Hepatocyte (in vitro differentiated cells): Measurements from ENCODE around the gene TRMT2A. TPM values are rescaled to one million over a fixed set of nuclear protein-coding genes. Genes with fewer than 3 reads are reported as not detected.

Experiments
- DNase-seq: peaks from one replicate; pipeline ENCODE4 v3.0.0-alpha.2; 2016; ENCODE audit warnings: low spot score
- H2AFZ ChIP-seq: fragments of 200-600 bp; sonication (generic); 2 replicates; pipeline ENCODE4 v1.6.0; 2016; ENCODE audit warnings: antibody characterized with exemption, mild to moderate bottlenecking
- H3K27ac ChIP-seq: fragments of 200-600 bp; sonication (generic); 2 replicates; pipeline ENCODE4 v1.5.1; 2016; ENCODE audit warnings: mild to moderate bottlenecking
- H3K27me3 ChIP-seq: fragments of 200-600 bp; sonication (generic); 2 replicates; pipeline ENCODE4 v1.6.1; 2016
- H3K36me3 ChIP-seq: fragments of 200-600 bp; sonication (generic); replicated peaks from 2 replicates; pipeline ENCODE4 v1.5.1; 2016; ENCODE audit warnings: low read depth; ENCODE audit not compliant: insufficient read depth
- H3K4me1 ChIP-seq: fragments of 200-600 bp; sonication (generic); 2 replicates; pipeline ENCODE4 v1.5.1; 2016; ENCODE audit warnings: mild to moderate bottlenecking, moderate library complexity; ENCODE audit not compliant: insufficient read depth
- H3K4me2 ChIP-seq: fragments of 200-600 bp; sonication (generic); 2 replicates; pipeline ENCODE4 v1.6.0; 2016
- H3K4me3 ChIP-seq: fragments of 200-600 bp; sonication (generic); 2 replicates; pipeline ENCODE4 v1.5.1; 2016; ENCODE audit warnings: mild to moderate bottlenecking
- H3K79me2 ChIP-seq: fragments of 200-600 bp; sonication (generic); 2 replicates; pipeline ENCODE4 v1.6.0; 2017; ENCODE audit warnings: mild to moderate bottlenecking
- H3K9me2 ChIP-seq: fragments of 200-600 bp; sonication (generic); replicated peaks from 2 replicates; pipeline ENCODE4 v1.6.0; 2017; ENCODE audit warnings: mild to moderate bottlenecking; ENCODE audit not compliant: insufficient read depth
- H3K9me3 ChIP-seq: fragments of 200-600 bp; sonication (generic); 2 replicates; pipeline ENCODE4 v1.5.1; 2016; ENCODE audit warnings: low read depth, mild to moderate bottlenecking
- H4K20me1 ChIP-seq: fragments of 200-600 bp; sonication (generic); 2 replicates; pipeline ENCODE4 v1.6.0; 2016; ENCODE audit warnings: mild to moderate bottlenecking; ENCODE audit not compliant: insufficient read depth, poor library complexity, severe bottlenecking
- CTCF ChIP-seq: fragments of 200-600 bp; sonication (generic); IDR thresholded peaks from 2 replicates; pipeline ENCODE4 v1.5.1; 2016; ENCODE audit warnings: antibody characterized with exemption, mild to moderate bottlenecking; ENCODE audit not compliant: poor library complexity
- EZH2 ChIP-seq: fragments of 200-600 bp; sonication (generic); IDR thresholded peaks from 2 replicates; pipeline ENCODE4 v1.6.1; 2016; ENCODE audit warnings: antibody characterized with exemption, mild to moderate bottlenecking, borderline replicate concordance
- EZH2phosphoT487 ChIP-seq: fragments of 200-600 bp; sonication (generic); IDR thresholded peaks from one replicate; pipeline ENCODE4 v1.6.1; 2018; ENCODE audit warnings: antibody characterized with exemption, mild to moderate bottlenecking, low read depth, moderate library complexity; ENCODE audit not compliant: unreplicated experiment, severe bottlenecking
- WGBS: methylation state at CpG from one replicate; pipeline ENCODE4 v1.1.6; 2016; ENCODE audit warnings: low lambda C conversion rate; ENCODE audit errors: missing lambda C conversion rate; 5-methylcytosine and 5-hydroxymethylcytosine counted together
- polyA plus RNA-seq: library from polyadenylated mRNA; unstranded; fragments of >200 nt; fragmentation: Nextera tagmentation; extraction: Ambion mirVana; gene quantifications from 2 replicates; pipeline ENCODE4 v1.2.1, GENCODE V29; 2016
- total RNA-seq: library from RNA; depleted of rRNA; stranded (reverse); fragments of >200 nt; gene quantifications from 2 replicates; pipeline ENCODE4 v1.2.3, GENCODE V29; 2014

TRMT2A gene
- total and polyA plus RNA-seq, 2 experiments from 2014 or later: 34.4 to 65.1 TPM

GRCh38 chr22:20105456-20106204, 11.4 kb downstream of the TRMT2A start:
- H3K36me3 ChIP-seq: no peaks in the 10 kb centered on the region
- H4K20me1 ChIP-seq: no peaks in the 10 kb centered on the region
- H3K4me3 ChIP-seq: no peak overlapping the region
- no peak overlapping the region for H3K27ac ChIP-seq
- H3K4me2 ChIP-seq: no peak overlapping the region
- H3K27me3 ChIP-seq: no peaks in the 10 kb centered on the region
- no peaks in the 10 kb centered on the region for H3K9me3 ChIP-seq
- DNase-seq: no peak
- peaks cover 10% of the 10 kb centered on the region for H3K79me2 ChIP-seq
- WGBS: 100% methylated on average over 7 of the region's 7 CpGs
- H3K4me1 ChIP-seq: no peaks in the 10 kb centered on the region
- no peak for TF ChIP-seq EZH2phosphoT487
- no peak for TF ChIP-seq CTCF
- TF ChIP-seq EZH2: no peak
- H3K9me2 ChIP-seq: no peaks in the 10 kb centered on the region
- H2AFZ ChIP-seq: no peak overlapping the region

GRCh38 chr22:20102203-20102780, 14.7 kb downstream of the TRMT2A start:
- Histone ChIP-seq H3K4me3 (no peak overlapping the region), H4K20me1 (no peaks in the 10 kb centered on the region), H3K27ac (no peak overlapping the region), H3K4me1 (no peaks in the 10 kb centered on the region), H3K9me3 (no peaks in the 10 kb centered on the region), H3K36me3 (no peaks in the 10 kb centered on the region), H3K4me2 (no peak overlapping the region), H3K79me2 (peaks cover 20% of the 10 kb centered on the region), H3K9me2 (no peaks in the 10 kb centered on the region), H2AFZ (no peak overlapping the region), H3K27me3 (no peaks in the 10 kb centered on the region)
- no peak for TF ChIP-seq EZH2
- no peak for DNase-seq
- 92% methylated on average over 12 of the region's 12 CpGs for WGBS

- Histone ChIP-seq H3K27me3 (no peaks in the 10 kb centered on the region), H3K9me3 (no peaks in the 10 kb centered on the region), H3K4me2 (no peak overlapping the region), H3K27ac (no peak overlapping the region), H3K36me3 (no peaks in the 10 kb centered on the region), H3K79me2 (peaks cover 26% of the 10 kb centered on the region), H2AFZ (no peak overlapping the region), H3K4me3 (no peak overlapping the region), H3K4me1 (no peaks in the 10 kb centered on the region), H3K9me2 (no peaks in the 10 kb centered on the region), H4K20me1 (no peaks in the 10 kb centered on the region)
- DNase-seq: no peak
- WGBS: 98% methylated on average over 8 of the region's 8 CpGs
- TF ChIP-seq EZH2: no peak
- TF ChIP-seq EZH2phosphoT487: no peak
- TF ChIP-seq CTCF: no peak
These were observed 15.4 kb downstream of the TRMT2A start for GRCh38 chr22:20101638-20102037.

GRCh38 chr22:20099099-20099711, 17.8 kb downstream of the TRMT2A start:
- TF ChIP-seq EZH2phosphoT487: no peak
- TF ChIP-seq CTCF: no peak
- TF ChIP-seq EZH2: no peak
- no peak overlapping the region for H3K4me3 ChIP-seq
- no peaks in the 10 kb centered on the region for H3K9me2 ChIP-seq
- no peak for DNase-seq
- no peak overlapping the region for H2AFZ ChIP-seq
- H3K4me1 ChIP-seq: no peaks in the 10 kb centered on the region
- H3K27me3 ChIP-seq: no peaks in the 10 kb centered on the region
- WGBS: 100% methylated on average over 6 of the region's 6 CpGs
- no peaks in the 10 kb centered on the region for H4K20me1 ChIP-seq
- H3K36me3 ChIP-seq: no peaks in the 10 kb centered on the region
- H3K27ac ChIP-seq: no peak overlapping the region
- H3K9me3 ChIP-seq: no peaks in the 10 kb centered on the region
- peaks cover 33% of the 10 kb centered on the region for H3K79me2 ChIP-seq
- no peak overlapping the region for H3K4me2 ChIP-seq
